K562 (cell line): ENCODE results near the gene PDCD11. TPM values are rescaled to one million over a fixed set of nuclear protein-coding genes. Genes with fewer than 3 reads are reported as not detected.

Experiments used
- ARID1B ChIP-seq: fragments of 450-650 bp; IDR thresholded peaks from 2 replicates; pipeline ENCODE4 v1.6.1; 2016; ENCODE audit warnings: antibody characterized with exemption, mild to moderate bottlenecking, inconsistent platforms
- BCOR ChIP-seq: fragments of 450-650 bp; IDR thresholded peaks from 2 replicates; pipeline ENCODE4 v1.6.1; 2016
- BHLHE40 ChIP-seq: IDR thresholded peaks from 2 replicates; pipeline ENCODE4 v1.6.1; 2011; ENCODE audit warnings: low read length, improper control_type of control experiment
- CEBPB ChIP-seq: fragments of 450-650 bp; IDR thresholded peaks from 2 replicates; pipeline ENCODE4 v1.6.1; 2016; ENCODE audit warnings: missing genetic modification characterization, missing compliant biosample characterization
- COPS2 ChIP-seq: fragments of 450-650 bp; conservative IDR thresholded peaks from 2 replicates; pipeline ENCODE4 v1.6.1; 2016; ENCODE audit warnings: mild to moderate bottlenecking, moderate library complexity
- CREBBP ChIP-seq: IDR thresholded peaks from one replicate; pipeline ENCODE4 v1.6.1; 2012; ENCODE audit warnings: low read depth, mild to moderate bottlenecking, control low read depth, inconsistent platforms, low read length
- ETV6 ChIP-seq, 3 experiments: fragments of 150-350 bp in 1 of 3; sonication (generic) in 1 of 3; formaldehyde crosslinking in 1 of 3; IDR thresholded peaks; 2 replicates each; pipeline versions ENCODE4 v1.6.1 to v1.8.0; 2014 to 2022; ENCODE audit warnings: borderline replicate concordance in 2 of 3, low read depth in 2 of 3, antibody characterized with exemption in 1 of 3, low read length in 1 of 3, mild to moderate bottlenecking in 1 of 3, missing genetic modification reagents in 1 of 3
- HDAC6 ChIP-seq: IDR thresholded peaks from 2 replicates; pipeline ENCODE4 v1.6.1; 2012; ENCODE audit warnings: low read depth, mild to moderate bottlenecking, control low read depth, inconsistent platforms, low read length, moderate library complexity
- MECOM ChIP-seq: fragments of 250-450 bp; sonication (Bioruptor Pico); IDR thresholded peaks from 2 replicates; pipeline ENCODE4 v1.8.0; 2022; ENCODE audit warnings: inconsistent platforms
- PCBP1 ChIP-seq: fragments of 200-400 bp; formaldehyde crosslinking; IDR thresholded peaks from 2 replicates; pipeline ENCODE4 v1.6.1; 2018; ENCODE audit warnings: mild to moderate bottlenecking, low read depth, low read length; ENCODE audit not compliant: poor library complexity, severe bottlenecking
- PRPF4 ChIP-seq: fragments of 200-400 bp; formaldehyde crosslinking; IDR thresholded peaks from one replicate; pipeline ENCODE4 v1.6.1; 2017; ENCODE audit warnings: low read length, low read depth, mild to moderate bottlenecking; ENCODE audit not compliant: insufficient read depth, poor library complexity, severe bottlenecking
- TAF9B ChIP-seq: fragments of 450-650 bp; IDR thresholded peaks from 2 replicates; pipeline ENCODE4 v1.6.1; 2018; ENCODE audit warnings: mild to moderate bottlenecking; ENCODE audit not compliant: partially characterized antibody
- TRIM28 ChIP-seq: fragments of 450-650 bp; IDR thresholded peaks from 2 replicates; pipeline ENCODE4 v1.6.1; 2017
- ZFP30 ChIP-seq: fragments of 250-450 bp; sonication (Bioruptor Pico); IDR thresholded peaks from 2 replicates; pipeline ENCODE4 v1.8.0; 2022; ENCODE audit warnings: moderate library complexity, mild to moderate bottlenecking, inconsistent platforms, borderline replicate concordance
- ZNF445 ChIP-seq: fragments of 250-450 bp; sonication (Bioruptor Pico); IDR thresholded peaks from 2 replicates; pipeline ENCODE4 v1.4.0; 2020; ENCODE audit warnings: low read depth, mild to moderate bottlenecking, moderate library complexity
- ZNF561 ChIP-seq: fragments of 450-650 bp; formaldehyde crosslinking; conservative IDR thresholded peaks from 2 replicates; pipeline ENCODE4 v1.4.0; 2020; ENCODE audit warnings: mild to moderate bottlenecking, moderate library complexity
- polyA plus RNA-seq, 8 experiments: library from polyadenylated mRNA; depleted of rRNA in 4 of 8; stranded (reverse) in 5 of 8; unstranded in 3 of 8; fragments of >200 nt; fragmentation: Nextera tagmentation in 2 of 8; fragmentation: Illumina TruSeq in 1 of 8; extraction: Ambion mirVana in 2 of 8; extraction: Trizol in 1 of 8; gene quantifications; 2 replicates each; pipeline versions ENCODE4 v1.2.1 to v1.2.3, GENCODE V29; 2011 to 2014; ENCODE audit warnings: inconsistent platforms in 1 of 8, missing spikeins in 1 of 8
- total RNA-seq, 7 experiments: library from RNA; depleted of rRNA in 6 of 7; stranded (reverse); fragments of >200 nt in 6 of 7; fragmentation: Illumina TruSeq in 2 of 7; extraction: Trizol in 2 of 7; gene quantifications; 2 replicates each; pipeline versions ENCODE4 v1.2.1 to v1.2.3, GENCODE V29; 2011 to 2021; ENCODE audit warnings: low replicate concordance in 1 of 7
- TF ChIP-seq, protein P1 (sequence below), 3 experiments: IDR thresholded peaks in 2 of 3; conservative IDR thresholded peaks in 1 of 3; 2 replicates each; pipeline ENCODE4 v1.5.1; 2011 to 2012; ENCODE audit warnings: low read length in 3 of 3, mild to moderate bottlenecking in 3 of 3, control low read depth in 2 of 3, improper control_type of control experiment in 1 of 3, inconsistent platforms in 1 of 3, low read depth in 1 of 3, mixed read lengths in 1 of 3, moderate library complexity in 1 of 3; ENCODE audit not compliant: insufficient read depth in 2 of 3
- TF ChIP-seq, protein P2 (sequence below), 3 experiments: fragments of 200-800 bp in 1 of 3; fragments of 250-450 bp in 1 of 3; fragments of 450-650 bp in 1 of 3; sonication (Bioruptor Pico) in 1 of 3; sonication (Bioruptor generic) in 1 of 3; formaldehyde crosslinking in 1 of 3; IDR thresholded peaks; 2 replicates each; pipeline versions ENCODE4 v1.6.1 to v1.8.0; 2016 to 2022; ENCODE audit warnings: mild to moderate bottlenecking in 2 of 3, missing genetic modification characterization in 2 of 3, missing compliant biosample characterization in 1 of 3, moderate library complexity in 1 of 3
- TF ChIP-seq, protein P3 (sequence below): IDR thresholded peaks from 3 replicates; pipeline ENCODE4 v1.6.1; 2011; ENCODE audit warnings: borderline replicate concordance, mild to moderate bottlenecking; ENCODE audit not compliant: insufficient read length, insufficient read depth

Gene PDCD11
- total and polyA plus RNA-seq, 9 of the 15 experiments (the other 6 are each of a cell fraction or from before 2014, with no cell fraction given) = 14.8 to 73.8 (median 50.0) TPM

GRCh38 chr10:103396067-103396788 lies at the start of gene PDCD11, which contains the start of gene ATP5MK (continued):
- TF ChIP-seq, protein P1, sequence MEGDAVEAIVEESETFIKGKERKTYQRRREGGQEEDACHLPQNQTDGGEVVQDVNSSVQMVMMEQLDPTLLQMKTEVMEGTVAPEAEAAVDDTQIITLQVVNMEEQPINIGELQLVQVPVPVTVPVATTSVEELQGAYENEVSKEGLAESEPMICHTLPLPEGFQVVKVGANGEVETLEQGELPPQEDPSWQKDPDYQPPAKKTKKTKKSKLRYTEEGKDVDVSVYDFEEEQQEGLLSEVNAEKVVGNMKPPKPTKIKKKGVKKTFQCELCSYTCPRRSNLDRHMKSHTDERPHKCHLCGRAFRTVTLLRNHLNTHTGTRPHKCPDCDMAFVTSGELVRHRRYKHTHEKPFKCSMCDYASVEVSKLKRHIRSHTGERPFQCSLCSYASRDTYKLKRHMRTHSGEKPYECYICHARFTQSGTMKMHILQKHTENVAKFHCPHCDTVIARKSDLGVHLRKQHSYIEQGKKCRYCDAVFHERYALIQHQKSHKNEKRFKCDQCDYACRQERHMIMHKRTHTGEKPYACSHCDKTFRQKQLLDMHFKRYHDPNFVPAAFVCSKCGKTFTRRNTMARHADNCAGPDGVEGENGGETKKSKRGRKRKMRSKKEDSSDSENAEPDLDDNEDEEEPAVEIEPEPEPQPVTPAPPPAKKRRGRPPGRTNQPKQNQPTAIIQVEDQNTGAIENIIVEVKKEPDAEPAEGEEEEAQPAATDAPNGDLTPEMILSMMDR (IDR thresholded peaks at IDR 0.05 in 2 of 3, conservative IDR thresholded peaks at IDR 0.05 in 1 of 3; ENCODE audit: insufficient read depth in 2 of 3, low read depth in 1 of 3, low read length in 3 of 3) = peak; percentile 8 to 36 (median 23); a peak in 3 of 6 replicates
- TF ChIP-seq, protein P2, sequence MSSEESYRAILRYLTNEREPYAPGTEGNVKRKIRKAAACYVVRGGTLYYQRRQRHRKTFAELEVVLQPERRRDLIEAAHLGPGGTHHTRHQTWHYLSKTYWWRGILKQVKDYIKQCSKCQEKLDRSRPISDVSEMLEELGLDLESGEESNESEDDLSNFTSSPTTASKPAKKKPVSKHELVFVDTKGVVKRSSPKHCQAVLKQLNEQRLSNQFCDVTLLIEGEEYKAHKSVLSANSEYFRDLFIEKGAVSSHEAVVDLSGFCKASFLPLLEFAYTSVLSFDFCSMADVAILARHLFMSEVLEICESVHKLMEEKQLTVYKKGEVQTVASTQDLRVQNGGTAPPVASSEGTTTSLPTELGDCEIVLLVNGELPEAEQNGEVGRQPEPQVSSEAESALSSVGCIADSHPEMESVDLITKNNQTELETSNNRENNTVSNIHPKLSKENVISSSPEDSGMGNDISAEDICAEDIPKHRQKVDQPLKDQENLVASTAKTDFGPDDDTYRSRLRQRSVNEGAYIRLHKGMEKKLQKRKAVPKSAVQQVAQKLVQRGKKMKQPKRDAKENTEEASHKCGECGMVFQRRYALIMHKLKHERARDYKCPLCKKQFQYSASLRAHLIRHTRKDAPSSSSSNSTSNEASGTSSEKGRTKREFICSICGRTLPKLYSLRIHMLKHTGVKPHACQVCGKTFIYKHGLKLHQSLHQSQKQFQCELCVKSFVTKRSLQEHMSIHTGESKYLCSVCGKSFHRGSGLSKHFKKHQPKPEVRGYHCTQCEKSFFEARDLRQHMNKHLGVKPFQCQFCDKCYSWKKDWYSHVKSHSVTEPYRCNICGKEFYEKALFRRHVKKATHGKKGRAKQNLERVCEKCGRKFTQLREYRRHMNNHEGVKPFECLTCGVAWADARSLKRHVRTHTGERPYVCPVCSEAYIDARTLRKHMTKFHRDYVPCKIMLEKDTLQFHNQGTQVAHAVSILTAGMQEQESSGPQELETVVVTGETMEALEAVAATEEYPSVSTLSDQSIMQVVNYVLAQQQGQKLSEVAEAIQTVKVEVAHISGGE (CRISPR knock-in tag; IDR thresholded peaks at IDR 0.05) = peak in 2 of 3 experiments; percentile 23 to 43; a peak in 2 of 6 replicates
- TF ChIP-seq TAF9B (peak; percentile 73), ETV6 (IDR thresholded peaks at IDR 0.05; ENCODE audit: borderline replicate concordance in 1 of 2, low read depth in 2 of 2, low read length in 1 of 2) (no peak), ETV6 (CRISPR knock-in tag; IDR thresholded peaks at IDR 0.05; ENCODE audit: borderline replicate concordance) (no peak), CEBPB (tag) (no peak), ZNF445 (CRISPR knock-in tag) (no peak), BCOR (no peak), PCBP1 (no peak), ZFP30 (CRISPR knock-in tag) (no peak), BHLHE40 (peak; percentile 66), MECOM (no peak), ZNF561 (CRISPR knock-in tag) (no peak), TRIM28 (no peak), HDAC6 (no peak), COPS2 (no peak), PRPF4 (no peak), ARID1B (0 out of 2 replicates have a peak, but pooled peaks have one; percentile 25), CREBBP (no peak)
- TF ChIP-seq, protein P3, sequence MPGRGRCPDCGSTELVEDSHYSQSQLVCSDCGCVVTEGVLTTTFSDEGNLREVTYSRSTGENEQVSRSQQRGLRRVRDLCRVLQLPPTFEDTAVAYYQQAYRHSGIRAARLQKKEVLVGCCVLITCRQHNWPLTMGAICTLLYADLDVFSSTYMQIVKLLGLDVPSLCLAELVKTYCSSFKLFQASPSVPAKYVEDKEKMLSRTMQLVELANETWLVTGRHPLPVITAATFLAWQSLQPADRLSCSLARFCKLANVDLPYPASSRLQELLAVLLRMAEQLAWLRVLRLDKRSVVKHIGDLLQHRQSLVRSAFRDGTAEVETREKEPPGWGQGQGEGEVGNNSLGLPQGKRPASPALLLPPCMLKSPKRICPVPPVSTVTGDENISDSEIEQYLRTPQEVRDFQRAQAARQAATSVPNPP = no peak
